Body of pancreas (tissue), 4 donors: ENCODE measurements around the gene ALKBH7. TPM values are rescaled to one million over a fixed set of nuclear protein-coding genes. Genes with fewer than 3 reads are reported as not detected.

Experiments
- ATAC-seq: fragments of 150-250 bp; one replicate; pipeline ENCODE4 v1.9.1; 2016
- DNase-seq, 4 donors: peaks; one replicate each; pipeline ENCODE4 v3.0.0-alpha.2; 2019
- H3K27ac ChIP-seq, 4 donors: fragments of 200-600 bp; sonication (generic); 1 replicate in 3 of 4; 2 replicates in 1 of 4; pipeline versions ENCODE4 v1.5.1 to v1.6.1; 2016 to 2019; ENCODE audit warnings: mild to moderate bottlenecking in 1 of 4, mixed read lengths in 1 of 4, moderate library complexity in 1 of 4
- H3K27me3 ChIP-seq, 2 donors: fragments of 200-600 bp; sonication (generic); one replicate each; pipeline ENCODE4 v1.6.0; 2016; ENCODE audit warnings: mild to moderate bottlenecking in 1 of 2
- H3K36me3 ChIP-seq, 2 donors: fragments of 200-600 bp; sonication (generic); replicated peaks in 1 of 2; 2 replicates each; pipeline ENCODE4 v1.5.1; 2016; ENCODE audit warnings: low read depth in 2 of 2; ENCODE audit not compliant: insufficient read depth in 1 of 2
- H3K4me1 ChIP-seq: fragments of 200-600 bp; sonication (generic); one replicate; pipeline ENCODE4 v1.6.0; 2016
- H3K4me3 ChIP-seq, 2 donors: fragments of 200-600 bp; sonication (generic); 1 replicate in 1 of 2; 2 replicates in 1 of 2; pipeline ENCODE4 v1.5.1; 2016 to 2019
- H3K9me3 ChIP-seq, 3 donors: fragments of 200-600 bp; sonication (generic); 1 replicate in 2 of 3; 2 replicates in 1 of 3; pipeline ENCODE4 v1.5.1; 2016
- POLR2A ChIP-seq, 3 donors: fragments of 450-650 bp; IDR thresholded peaks; one replicate each; pipeline ENCODE4 v1.6.1; 2016; ENCODE audit warnings: antibody characterized with exemption in 3 of 3, mild to moderate bottlenecking in 2 of 3
- WGBS, 2 donors: methylation state at CpG; one replicate each; pipeline ENCODE4 v1.1.5; 2017; 5-methylcytosine and 5-hydroxymethylcytosine counted together
- intact Hi-C: fragments of 100-400 bp; cut with DNase I; formaldehyde crosslinking; loops from one replicate; pipeline ENCODE4 v1.15.1; 2023
- total RNA-seq, 2 donors: library from RNA; depleted of rRNA; stranded (reverse); fragments of >200 nt; gene quantifications; one replicate each; pipeline ENCODE4 v1.1.0, GENCODE V29; 2016
- TF ChIP-seq, protein P1 (sequence below), 7 experiments: fragments of 450-650 bp in 4 of 7; fragments of 200-600 bp in 3 of 7; sonication (generic) in 3 of 7; IDR thresholded peaks; one replicate each; pipeline ENCODE4 v1.5.1; 2016 to 2019; ENCODE audit warnings: antibody characterized with exemption in 7 of 7

Gene ALKBH7
- total RNA-seq, 2 donors from 2014 or later: 41.2 to 64.6 TPM

GRCh38 chr19:6409346-6409745 lies 36.8 kb downstream of the ALKBH7 start:
- WGBS, 2 donors: 97 to 99% methylated on average over 6 of the region's 6 CpGs
- ATAC-seq (no peak), DNase-seq (no peak)
- Histone ChIP-seq H3K27me3 (no peaks in the 10 kb centered on the region), H3K9me3 (no peaks in the 10 kb centered on the region), H3K36me3 (no peaks in the 10 kb centered on the region), H3K4me3 (no peak overlapping the region), H3K27ac (no peak overlapping the region), H3K4me1 (no peaks in the 10 kb centered on the region)
- TF ChIP-seq, protein P1, sequence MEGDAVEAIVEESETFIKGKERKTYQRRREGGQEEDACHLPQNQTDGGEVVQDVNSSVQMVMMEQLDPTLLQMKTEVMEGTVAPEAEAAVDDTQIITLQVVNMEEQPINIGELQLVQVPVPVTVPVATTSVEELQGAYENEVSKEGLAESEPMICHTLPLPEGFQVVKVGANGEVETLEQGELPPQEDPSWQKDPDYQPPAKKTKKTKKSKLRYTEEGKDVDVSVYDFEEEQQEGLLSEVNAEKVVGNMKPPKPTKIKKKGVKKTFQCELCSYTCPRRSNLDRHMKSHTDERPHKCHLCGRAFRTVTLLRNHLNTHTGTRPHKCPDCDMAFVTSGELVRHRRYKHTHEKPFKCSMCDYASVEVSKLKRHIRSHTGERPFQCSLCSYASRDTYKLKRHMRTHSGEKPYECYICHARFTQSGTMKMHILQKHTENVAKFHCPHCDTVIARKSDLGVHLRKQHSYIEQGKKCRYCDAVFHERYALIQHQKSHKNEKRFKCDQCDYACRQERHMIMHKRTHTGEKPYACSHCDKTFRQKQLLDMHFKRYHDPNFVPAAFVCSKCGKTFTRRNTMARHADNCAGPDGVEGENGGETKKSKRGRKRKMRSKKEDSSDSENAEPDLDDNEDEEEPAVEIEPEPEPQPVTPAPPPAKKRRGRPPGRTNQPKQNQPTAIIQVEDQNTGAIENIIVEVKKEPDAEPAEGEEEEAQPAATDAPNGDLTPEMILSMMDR (IDR thresholded peaks at IDR 0.05): no peak
- TF ChIP-seq POLR2A (IDR thresholded peaks at IDR 0.05): no peak
- intact Hi-C loops: no loop called here

- WGBS, 2 donors: 59 to 60% methylated on average over 6 to 12 of the region's 12 CpGs
- no peaks in the 10 kb centered on the region for H3K9me3 ChIP-seq
- H3K4me1 ChIP-seq: no peaks in the 10 kb centered on the region
- H3K27me3 ChIP-seq: no peaks in the 10 kb centered on the region
- peaks cover 23 to 24% of the 10 kb centered on the region in 2 donors for H3K36me3 ChIP-seq
- ATAC-seq (no peak), DNase-seq (no peak)
- H3K27ac ChIP-seq: no peak overlapping the region
- no peak for TF ChIP-seq POLR2A (IDR thresholded peaks at IDR 0.05)
- TF ChIP-seq, protein P1 (IDR thresholded peaks at IDR 0.05): no peak
- intact Hi-C loops: no loop called here
- no peak overlapping the region for H3K4me3 ChIP-seq
These were observed 39.5 kb downstream of the ALKBH7 start for GRCh38 chr19:6412061-6412446.

DNA sequence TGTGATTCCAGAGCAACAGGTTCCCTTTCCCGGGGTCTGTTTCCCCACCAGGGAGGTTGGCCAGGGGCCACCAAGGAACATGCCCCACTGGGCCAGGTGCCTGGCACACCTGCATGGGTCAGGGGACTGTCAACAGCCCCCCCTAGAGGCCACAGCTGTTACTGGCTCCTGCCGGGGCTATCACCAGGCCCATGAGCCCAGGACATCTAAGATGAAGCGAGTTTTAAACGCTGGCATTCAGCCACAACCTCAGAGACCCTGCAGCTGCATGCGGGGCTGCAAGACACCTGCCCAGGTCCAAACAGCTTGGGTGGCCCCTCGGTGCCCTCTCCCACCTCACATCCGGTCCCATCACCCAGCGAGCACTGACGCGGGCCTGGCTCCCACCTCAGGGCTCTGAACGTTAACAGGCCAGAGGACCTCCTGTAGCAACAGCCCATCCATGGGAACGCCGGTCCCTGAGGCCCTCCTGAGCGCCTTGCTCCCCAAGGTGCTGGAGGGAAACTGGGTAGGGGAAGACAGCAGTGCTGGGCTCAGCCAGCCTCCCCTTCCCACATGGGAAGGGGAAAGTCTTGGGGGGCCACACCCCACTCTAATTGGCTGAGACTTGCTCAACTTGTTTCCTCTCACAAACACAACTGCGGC lies 40.0 kb downstream of the ALKBH7 start:
- TF ChIP-seq POLR2A (IDR thresholded peaks at IDR 0.05): no peak
- TF ChIP-seq, protein P1 (IDR thresholded peaks at IDR 0.05): peak in 6 of 7 experiments; percentile 33 to 42 (median 33)
- 29 to 57% methylated on average over 2 to 15 of the region's 15 CpGs for WGBS, 2 donors
- DNase-seq (peak; percentile 39 to 65 (median 58)), ATAC-seq (peak; percentile 59)
- Histone ChIP-seq H3K27ac (no peak overlapping the region), H3K4me3 (no peak overlapping the region), H3K27me3 (no peaks in the 10 kb centered on the region), H3K9me3 (no peaks in the 10 kb centered on the region), H3K36me3 (peaks cover 28 to 29% of the 10 kb centered on the region in 2 donors), H3K4me1 (no peaks in the 10 kb centered on the region)
- intact Hi-C loops: no loop called here

DNA sequence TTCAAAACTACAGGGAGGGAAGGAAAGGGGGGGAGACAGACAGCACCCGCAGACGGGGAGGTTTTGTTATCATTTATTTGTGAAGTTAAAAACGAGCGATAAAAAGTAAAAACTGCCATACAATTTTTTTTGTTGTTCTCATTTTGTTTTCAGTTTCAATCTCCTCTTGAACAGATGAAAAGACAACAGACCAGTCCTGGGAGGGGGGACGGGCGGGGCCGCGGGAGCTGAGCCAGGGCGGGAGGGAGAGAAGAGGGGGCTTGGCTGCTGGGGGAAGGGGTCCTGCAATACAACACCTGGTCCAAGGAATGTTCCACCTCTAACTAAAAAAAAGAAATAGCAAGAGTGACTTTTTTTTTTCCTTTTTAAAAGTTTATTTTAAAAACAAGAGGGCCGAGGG lies 40.7 kb downstream of the ALKBH7 start:
- 56 to 60% methylated on average over 10 of the region's 10 CpGs for WGBS, 2 donors
- Histone ChIP-seq H3K4me1 (no peaks in the 10 kb centered on the region), H3K27me3 (no peaks in the 10 kb centered on the region), H3K36me3 (peaks cover 29 to 33% of the 10 kb centered on the region in 2 donors), H3K27ac (no peak overlapping the region), H3K9me3 (no peaks in the 10 kb centered on the region), H3K4me3 (no peak overlapping the region)
- TF ChIP-seq, protein P1 (IDR thresholded peaks at IDR 0.05): no peak
- no peak for TF ChIP-seq POLR2A (IDR thresholded peaks at IDR 0.05)
- DNase-seq (no peak), ATAC-seq (no peak)
- intact Hi-C loops: no loop called here
